H1 (cell line): ENCODE results near the gene HSD17B2. TPM values are rescaled to one million over a fixed set of nuclear protein-coding genes. Genes with fewer than 3 reads are reported as not detected.

Experiments
- CTCF ChIA-PET: fragments of 300-600 bp; sonication (Branson Sonifier 250); formaldehyde crosslinking; loops from one replicate; lab custom pipeline; 2021; ENCODE audit not compliant: partially characterized antibody; lab: Charles Lee
- POLR2A ChIA-PET: fragments of 300-600 bp; sonication (Branson Sonifier 250); formaldehyde crosslinking; loops from one replicate; lab custom pipeline; 2021; ENCODE audit warnings: inconsistent platforms; ENCODE audit not compliant: partially characterized antibody; lab: Charles Lee
- DNase-seq, 2 experiments: peaks; one replicate each; pipeline versions ENCODE4 v3.0.0 to v3.0.0-alpha.2; 2010 to 2022; ENCODE audit warnings: low spot score in 2 of 2, low read depth in 1 of 2, mixed read lengths in 1 of 2
- FAIRE-seq: peaks from 2 replicates; lab custom pipeline; 2011; peaks lifted over from hg19 to GRCh38; lab: Jason Lieb, UNC
- H2AFZ ChIP-seq: 2 replicates; pipeline ENCODE4 v1.8.1; 2012; ENCODE audit warnings: low read length, inconsistent platforms
- H2AK5ac ChIP-seq: 2 replicates; pipeline ENCODE4 v1.6.1; 2013; ENCODE audit warnings: low read depth, low read length
- H2BK120ac ChIP-seq: replicated peaks from 2 replicates; pipeline ENCODE3; 2013; ENCODE audit warnings: low read depth, low read length, inconsistent platforms
- H2BK12ac ChIP-seq: 2 replicates; pipeline ENCODE4 v1.6.1; 2013; ENCODE audit warnings: low read depth, low read length
- H2BK15ac ChIP-seq: 2 replicates; pipeline ENCODE4 v1.6.1; 2013; ENCODE audit warnings: low read length
- H2BK20ac ChIP-seq: 2 replicates; pipeline ENCODE4 v1.6.1; 2013; ENCODE audit warnings: low read length
- H2BK5ac ChIP-seq: 2 replicates; pipeline ENCODE4 v1.6.1; 2013; ENCODE audit warnings: low read depth, low read length
- H3K14ac ChIP-seq: 2 replicates; pipeline ENCODE4 v1.6.1; 2013; ENCODE audit warnings: inconsistent platforms; ENCODE audit not compliant: insufficient read length
- H3K18ac ChIP-seq: 2 replicates; pipeline ENCODE4 v1.6.1; 2013; ENCODE audit warnings: low read length; ENCODE audit errors: extremely low read depth
- H3K23ac ChIP-seq: 2 replicates; pipeline ENCODE4 v1.6.1; 2013; ENCODE audit warnings: inconsistent platforms; ENCODE audit not compliant: insufficient read length
- H3K23me2 ChIP-seq: 2 replicates; pipeline ENCODE4 v1.6.1; 2013; ENCODE audit warnings: low read depth, low read length
- H3K27ac ChIP-seq: 2 replicates; pipeline ENCODE4 v1.6.1; 2011; ENCODE audit warnings: low read depth, low read length, inconsistent platforms
- H3K27me3 ChIP-seq, 4 experiments: replicated peaks in 1 of 4; 1 replicate in 1 of 4; 2 replicates in 3 of 4; pipeline versions ENCODE4 v1.6.1 to v1.8.1; 2011 to 2013; ENCODE audit warnings: low read length in 3 of 4, mild to moderate bottlenecking in 3 of 4, inconsistent platforms in 2 of 4, mixed read lengths in 2 of 4, moderate library complexity in 1 of 4; ENCODE audit not compliant: control insufficient read depth in 3 of 4, insufficient read depth in 3 of 4; ENCODE audit errors: extremely low read depth in 1 of 4
- H3K36me3 ChIP-seq, 4 experiments: 2 replicates each; pipeline versions ENCODE4 v1.6.1 to v1.8.1; 2011 to 2013; ENCODE audit warnings: mild to moderate bottlenecking in 4 of 4, low read length in 3 of 4, moderate library complexity in 2 of 4, control low read depth in 1 of 4, inconsistent platforms in 1 of 4; ENCODE audit not compliant: insufficient read depth in 4 of 4, control insufficient read depth in 2 of 4
- H3K4ac ChIP-seq: replicated peaks from 2 replicates; pipeline ENCODE3; 2013; ENCODE audit warnings: low read length, low read depth, mixed read lengths, inconsistent platforms; ENCODE audit not compliant: insufficient read length
- H3K4me1 ChIP-seq, 4 experiments: replicated peaks in 1 of 4; 1 replicate in 1 of 4; 2 replicates in 3 of 4; pipeline versions ENCODE4 v1.6.1 to v1.8.1; 2011 to 2013; ENCODE audit warnings: low read length in 3 of 4, inconsistent platforms in 2 of 4, mixed read lengths in 1 of 4; ENCODE audit not compliant: insufficient read depth in 4 of 4, control insufficient read depth in 3 of 4
- H3K4me2 ChIP-seq, 2 experiments: 2 replicates each; pipeline versions ENCODE4 v1.6.1 to v1.8.1; 2011 to 2013; ENCODE audit warnings: low read depth in 2 of 2, low read length in 2 of 2, control low read depth in 1 of 2, inconsistent platforms in 1 of 2, mild to moderate bottlenecking in 1 of 2; ENCODE audit not compliant: insufficient read depth in 1 of 2
- H3K4me3 ChIP-seq, 4 experiments: fragments of 200-600, 300-600 bp in 1 of 4; sonication (generic), shearing (Covaris generic), sonication (Bioruptor Twin) in 1 of 4; 2 replicates each; pipeline versions ENCODE4 v1.5.1 to v1.8.1; 2011 to 2016; ENCODE audit warnings: low read length in 4 of 4, low read depth in 3 of 4, control low read depth in 2 of 4, inconsistent platforms in 2 of 4, mild to moderate bottlenecking in 2 of 4, mixed read lengths in 1 of 4, moderate library complexity in 1 of 4; ENCODE audit not compliant: insufficient read depth in 2 of 4; ENCODE audit errors: extremely low read depth in 1 of 4
- H3K56ac ChIP-seq: replicated peaks from 2 replicates; pipeline ENCODE3; 2013; ENCODE audit warnings: low read depth, mild to moderate bottlenecking, mixed read lengths, low read length, inconsistent platforms; ENCODE audit not compliant: insufficient read length
- H3K79me1 ChIP-seq: 2 replicates; pipeline ENCODE4 v1.6.1; 2013; ENCODE audit warnings: low read depth, low read length, control low read depth
- H3K79me2 ChIP-seq, 2 experiments: 2 replicates each; pipeline versions ENCODE4 v1.6.1 to v1.8.1; 2012 to 2013; ENCODE audit warnings: low read length in 2 of 2, mild to moderate bottlenecking in 2 of 2, inconsistent platforms in 1 of 2; ENCODE audit not compliant: insufficient read depth in 2 of 2, control insufficient read depth in 1 of 2
- H3K9ac ChIP-seq, 4 experiments: replicated peaks in 1 of 4; 1 replicate in 1 of 4; 2 replicates in 3 of 4; pipeline versions ENCODE4 v1.6.1 to v1.8.1; 2011 to 2013; ENCODE audit warnings: low read depth in 3 of 4, low read length in 3 of 4, control low read depth in 2 of 4, mild to moderate bottlenecking in 2 of 4, moderate library complexity in 2 of 4, inconsistent platforms in 1 of 4; ENCODE audit errors: extremely low read depth in 1 of 4
- H3K9me3 ChIP-seq, 2 experiments: 2 replicates each; pipeline versions ENCODE4 v1.6.1 to v1.8.1; 2012 to 2013; ENCODE audit warnings: mild to moderate bottlenecking in 2 of 2, moderate library complexity in 2 of 2, control low read depth in 1 of 2, inconsistent platforms in 1 of 2, low read depth in 1 of 2, low read length in 1 of 2, mixed read lengths in 1 of 2; ENCODE audit not compliant: insufficient read depth in 2 of 2
- H4K20me1 ChIP-seq, 2 experiments: replicated peaks in 1 of 2; 2 replicates each; pipeline versions ENCODE3 to v1.8.1; 2011 to 2013; ENCODE audit warnings: inconsistent platforms in 2 of 2, low read length in 2 of 2, mild to moderate bottlenecking in 1 of 2; ENCODE audit not compliant: insufficient read depth in 2 of 2, control insufficient read depth in 1 of 2
- H4K5ac ChIP-seq: 2 replicates; pipeline ENCODE4 v1.6.1; 2013; ENCODE audit warnings: low read length, low read depth, mixed read lengths, inconsistent platforms; ENCODE audit not compliant: insufficient read length
- H4K8ac ChIP-seq: 2 replicates; pipeline ENCODE4 v1.8.0; 2013; ENCODE audit warnings: mild to moderate bottlenecking, moderate library complexity, low read length, inconsistent platforms; ENCODE audit not compliant: insufficient read depth; ENCODE audit errors: extremely low read depth
- H4K91ac ChIP-seq: replicated peaks from 2 replicates; pipeline ENCODE3; 2013; ENCODE audit warnings: low read length, mixed read lengths, inconsistent platforms; ENCODE audit not compliant: insufficient read length
- BCL11A ChIP-seq, 2 experiments: IDR thresholded peaks; one replicate each; pipeline ENCODE4 v1.6.1; 2011; ENCODE audit warnings: low read depth in 2 of 2, low read length in 2 of 2, mild to moderate bottlenecking in 2 of 2
- CEBPB ChIP-seq: IDR thresholded peaks from 2 replicates; pipeline ENCODE4 v1.6.1; 2012; ENCODE audit warnings: low read depth, low read length
- GABPA ChIP-seq: IDR thresholded peaks from 2 replicates; pipeline ENCODE4 v1.6.1; 2011; ENCODE audit warnings: mild to moderate bottlenecking, low read length, moderate library complexity, borderline replicate concordance; ENCODE audit not compliant: insufficient read depth
- SIRT6 ChIP-seq: IDR thresholded peaks from one replicate; pipeline ENCODE4 v1.7.1; 2012; ENCODE audit warnings: low read length, inconsistent platforms
- WGBS, 2 experiments: shearing (Covaris generic) in 1 of 2; methylation state at CpG; one replicate each; pipeline versions ENCODE4 v1.1.6 to v1.1.7; 2013 to 2015; ENCODE audit warnings: low lambda C conversion rate in 2 of 2, mixed read lengths in 2 of 2, inconsistent platforms in 1 of 2, low coverage in 1 of 2, missing lambda C conversion rate in 1 of 2; ENCODE audit not compliant: insufficient replicate concordance in 2 of 2, insufficient coverage in 1 of 2, insufficient read length in 1 of 2; ENCODE audit errors: extremely low coverage in 1 of 2, missing lambda C conversion rate in 1 of 2; 5-methylcytosine and 5-hydroxymethylcytosine counted together
- polyA plus RNA-seq, 7 experiments: library from polyadenylated mRNA; depleted of rRNA in 3 of 7; stranded (reverse) in 5 of 7; unstranded in 2 of 7; fragments of >200 nt in 5 of 7; fragments of 200-250 nt in 2 of 7; gene quantifications; 1 replicate in 5 of 7; 2 replicates in 1 of 7; 4 replicates in 1 of 7; pipeline versions ENCODE4 v1.2.1 to v1.2.3, GENCODE V29; 2011 to 2013; ENCODE audit warnings: missing spikeins in 2 of 7, mixed read lengths in 2 of 7
- total RNA-seq: library from RNA; stranded (reverse); fragmentation: NEBNext Ultra II Directional; extraction: Animal tissue kit (Norgen Biotek cat#: 25700); gene quantifications from 2 replicates; pipeline ENCODE4 v1.2.1, GENCODE V29; 2021

Gene HSD17B2
- total and polyA plus RNA-seq, 2 of the 8 experiments (the other 6 are each of a cell fraction or from before 2014, with no cell fraction given) = not detected

DNA sequence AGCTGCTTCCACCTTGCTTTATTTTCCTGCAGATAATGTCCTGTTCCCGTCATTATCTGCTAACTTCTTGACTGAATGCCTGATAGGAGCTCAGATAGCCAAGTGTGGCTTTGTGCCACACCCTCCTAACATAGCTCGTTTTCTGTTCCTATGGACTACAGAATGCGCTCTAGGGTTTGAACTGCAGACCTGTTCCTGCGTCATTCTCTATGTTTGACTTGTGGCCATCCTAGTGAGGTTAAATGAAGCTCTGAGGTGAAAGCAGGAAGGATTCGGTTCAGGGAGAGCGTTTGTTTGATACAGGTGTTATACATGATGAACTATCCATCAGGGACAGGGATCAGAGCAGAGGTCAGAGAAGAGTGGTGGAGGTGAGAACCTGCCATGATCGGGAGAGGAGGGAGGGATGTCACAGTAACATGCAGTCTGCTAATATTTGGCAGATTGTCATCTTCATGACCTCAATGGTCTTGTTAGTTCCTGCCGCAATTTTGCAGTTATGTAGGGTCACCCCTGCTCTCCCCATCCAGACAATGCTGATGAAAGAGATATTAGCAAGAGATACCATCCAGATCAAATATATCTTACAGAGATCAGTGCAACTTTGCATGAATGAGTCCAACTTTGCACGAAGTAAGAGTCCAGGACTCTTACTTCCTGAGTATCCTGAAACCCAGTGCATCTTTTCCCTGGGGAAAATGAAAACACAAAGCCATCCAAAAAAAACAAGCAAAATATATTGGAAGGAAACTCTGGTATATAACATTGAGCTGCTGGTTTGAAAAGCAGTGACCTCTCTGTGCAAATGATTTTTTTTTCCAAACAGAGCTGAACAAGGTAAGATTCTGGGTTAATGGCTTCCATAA is 102.1 kb downstream of the HSD17B2 start:
- ChIA-PET CTCF (interaction anchor here (0.9 to 1.6 kb wide), 2 partner anchors 8 to 263 kb away, joined by 3 read pairs; no protein-coding TSS in a partner anchor), POLR2A (interaction anchor here (0.6 to 2.1 kb wide), 5 partner anchors 10 to 508 kb away, joined by 3 to 13 read pairs (median 4); no protein-coding TSS in a partner anchor)
- Histone ChIP-seq H3K9me3 (no peaks in the 10 kb centered on the region), H3K27me3 (no peaks in the 10 kb centered on the region), H3K4ac (no peak overlapping the region), H3K14ac (no peak overlapping the region), H3K18ac (no peak overlapping the region), H3K56ac (no peak overlapping the region), H2AFZ (no peak overlapping the region), H2BK120ac (no peak overlapping the region), H3K4me3 (no peak overlapping the region), H3K4me2 (no peak overlapping the region), H2BK20ac (no peak overlapping the region), H3K79me1 (no peaks in the 10 kb centered on the region), H4K91ac (no peak overlapping the region), H3K79me2 (no peaks in the 10 kb centered on the region), H4K8ac (no peak overlapping the region), H2AK5ac (no peak overlapping the region), H4K5ac (no peak overlapping the region), H2BK5ac (no peak overlapping the region), H3K9ac (no peak overlapping the region), H3K23ac (no peak overlapping the region), H3K36me3 (peaks cover 0 to 8% (median 4%) of the 10 kb centered on the region in 4 experiments; a peak in 3 of 8 replicates), H4K20me1 (no peaks in the 10 kb centered on the region), H3K23me2 (no peaks in the 10 kb centered on the region), H3K27ac (no peak overlapping the region), H2BK15ac (no peak overlapping the region), H2BK12ac (no peak overlapping the region), H3K4me1 (peaks cover 0 to 7% (median 2%) of the 10 kb centered on the region in 4 experiments; a peak in 3 of 7 replicates)
- no peak for DNase-seq
- FAIRE-seq = no peak
- no peak for TF ChIP-seq GABPA
- TF ChIP-seq CEBPB = no peak
- no peak for TF ChIP-seq SIRT6
- TF ChIP-seq BCL11A (IDR thresholded peaks at IDR 0.05; ENCODE audit: low read depth in 2 of 2, low read length in 2 of 2) = no peak
- 95% methylated on average over 9 of the region's 9 CpGs; no CpG with 5 or more reads in 1 of the 2 experiments for WGBS, 2 experiments
